Neural progenitor cell (in vitro differentiated cells): ENCODE results near the gene HMGN1. TPM values are rescaled to one million over a fixed set of nuclear protein-coding genes. Genes with fewer than 3 reads are reported as not detected.
A peak's percentile ranks its signal among the peaks of the same experiment; 100 is the strongest.

Experiments used
- DNase-seq: peaks from one replicate; pipeline ENCODE4 v3.0.0-alpha.2; 2016; ENCODE audit warnings: low spot score
- H2AFZ ChIP-seq: fragments of 200-600 bp; sonication (generic); replicated peaks from 2 replicates; pipeline ENCODE4 v1.6.1; 2016; ENCODE audit warnings: antibody characterized with exemption
- H3F3A ChIP-seq: fragments of 200-600 bp; sonication (generic); 2 replicates; pipeline ENCODE4 v1.6.1; 2016; ENCODE audit warnings: antibody characterized with exemption, low read depth
- H3K27ac ChIP-seq: fragments of 200-600 bp; sonication (generic); 2 replicates; pipeline ENCODE4 v1.5.1; 2016; ENCODE audit warnings: mild to moderate bottlenecking
- H3K27me3 ChIP-seq: fragments of 200-600 bp; sonication (generic); 2 replicates; pipeline ENCODE4 v1.6.1; 2016; ENCODE audit warnings: mild to moderate bottlenecking, moderate library complexity
- H3K36me3 ChIP-seq: fragments of 200-600 bp; sonication (generic); 2 replicates; pipeline ENCODE4 v1.5.1; 2016
- H3K4me1 ChIP-seq: fragments of 200-600 bp; sonication (generic); 2 replicates; pipeline ENCODE4 v1.6.1; 2016; ENCODE audit warnings: mixed run types
- H3K4me2 ChIP-seq: fragments of 200-600 bp; sonication (generic); 2 replicates; pipeline ENCODE4 v1.6.1; 2016
- H3K4me3 ChIP-seq: fragments of 200-600 bp; sonication (generic); 2 replicates; pipeline ENCODE4 v1.5.1; 2016
- H3K79me2 ChIP-seq: fragments of 200-600 bp; sonication (generic); 2 replicates; pipeline ENCODE4 v1.6.1; 2016; ENCODE audit warnings: low read depth
- H3K9ac ChIP-seq: fragments of 200-600 bp; sonication (generic); 2 replicates; pipeline ENCODE4 v1.6.1; 2016
- H3K9me3 ChIP-seq: fragments of 200-600 bp; sonication (generic); 2 replicates; pipeline ENCODE4 v1.5.1; 2016; ENCODE audit warnings: low read depth
- H4K20me1 ChIP-seq: fragments of 200-600 bp; sonication (generic); 2 replicates; pipeline ENCODE4 v1.6.1; 2016; ENCODE audit warnings: low read depth
- H3K27ac Mint-ChIP-seq: 3 replicates; pipeline ENCODE4 v1.8.0; 2021; ENCODE audit warnings: mixed read lengths
- H3K27me3 Mint-ChIP-seq: 2 replicates; pipeline ENCODE4 v1.8.0; 2022; ENCODE audit warnings: low read depth, mild to moderate bottlenecking, inconsistent platforms, moderate library complexity, mixed read lengths; ENCODE audit not compliant: insufficient read depth
- H3K36me3 Mint-ChIP-seq: 3 replicates; pipeline ENCODE4 v1.8.0; 2021; ENCODE audit warnings: mixed read lengths
- H3K4me1 Mint-ChIP-seq: 3 replicates; pipeline ENCODE4 v1.8.0; 2021; ENCODE audit warnings: mixed read lengths
- H3K4me3 Mint-ChIP-seq: 3 replicates; pipeline ENCODE4 v1.8.0; 2021; ENCODE audit warnings: mild to moderate bottlenecking, moderate library complexity, mixed read lengths
- H3K9me3 Mint-ChIP-seq: 3 replicates; pipeline ENCODE4 v1.8.0; 2020; ENCODE audit warnings: mixed read lengths
- CTCF ChIP-seq: fragments of 200-600 bp; sonication (generic); IDR thresholded peaks from 2 replicates; pipeline ENCODE4 v1.5.1; 2017; ENCODE audit warnings: antibody characterized with exemption, mild to moderate bottlenecking
- EZH2 ChIP-seq: fragments of 200-600 bp; sonication (generic); IDR thresholded peaks from 2 replicates; pipeline ENCODE4 v1.6.1; 2017; ENCODE audit warnings: antibody characterized with exemption, mild to moderate bottlenecking, moderate library complexity
- EZH2phosphoT487 ChIP-seq: fragments of 200-600 bp; sonication (generic); IDR thresholded peaks from 2 replicates; pipeline ENCODE4 v1.6.1; 2017; ENCODE audit warnings: antibody characterized with exemption
- total RNA-seq: library from RNA; depleted of rRNA; stranded (reverse); fragments of >200 nt; gene quantifications from 2 replicates; pipeline ENCODE4 v1.2.3, GENCODE V29; 2015; ENCODE audit warnings: low replicate concordance

Gene HMGN1
- 516 and 903 TPM in 2 replicates for total RNA-seq

GRCh38 chr21:39348355-39349210, at the start of gene HMGN1:
HMGN1 (minus strand) TSS chr21:39349088; CDS start chr21:39348917, 171 bp downstream.
- Histone ChIP-seq H2AFZ (peak within 1 kb of the TSS; percentile 97), H3K36me3 (peaks cover 28% of the 10 kb centered on the region), H3K9me3 (no peaks in the 10 kb centered on the region), H3K4me2 (peak within 1 kb of the TSS; percentile 88), H4K20me1 (peaks cover 46% of the 10 kb centered on the region), H3F3A (peaks cover 36% of the 10 kb centered on the region), H3K4me1 (peaks cover 21% of the 10 kb centered on the region), H3K27me3 (no peaks in the 10 kb centered on the region), H3K79me2 (peaks cover 48% of the 10 kb centered on the region), H3K27ac (peak within 1 kb of the TSS; percentile 99), H3K4me3 (peak within 1 kb of the TSS; percentile 92), H3K9ac (peak within 1 kb of the TSS; percentile 90)
- H3K4me1 Mint-ChIP-seq = peaks cover 34% of the 10 kb centered on the region
- peaks cover 6% of the 10 kb centered on the region for H3K9me3 Mint-ChIP-seq
- peaks cover 31% of the 10 kb centered on the region for H3K36me3 Mint-ChIP-seq
- peak within 1 kb of the TSS; percentile 93 for H3K4me3 Mint-ChIP-seq
- peak; percentile 97 for DNase-seq
- peak within 1 kb of the TSS; percentile 78 for H3K27ac Mint-ChIP-seq
- H3K27me3 Mint-ChIP-seq = peaks cover 2% of the 10 kb centered on the region
- TF ChIP-seq EZH2phosphoT487 = no peak
- TF ChIP-seq CTCF = no peak
- no peak for TF ChIP-seq EZH2

GRCh38 chr21:39397646-39398385, 48.9 kb upstream of the HMGN1 start:
- Histone ChIP-seq H3F3A (no peaks in the 10 kb centered on the region), H3K27ac (no peak overlapping the region), H3K79me2 (no peaks in the 10 kb centered on the region), H2AFZ (no peak overlapping the region), H3K4me2 (no peak overlapping the region), H3K27me3 (no peaks in the 10 kb centered on the region), H3K4me1 (peaks cover 2% of the 10 kb centered on the region), H4K20me1 (no peaks in the 10 kb centered on the region), H3K36me3 (no peaks in the 10 kb centered on the region), H3K9ac (no peak overlapping the region), H3K9me3 (no peaks in the 10 kb centered on the region), H3K4me3 (no peak overlapping the region)
- Mint-ChIP-seq H3K36me3 (peaks cover 29% of the 10 kb centered on the region), H3K27me3 (no peaks in the 10 kb centered on the region), H3K4me1 (peaks cover 11% of the 10 kb centered on the region), H3K27ac (no peak overlapping the region), H3K4me3 (no peak overlapping the region), H3K9me3 (no peaks in the 10 kb centered on the region)
- TF ChIP-seq EZH2 = no peak
- DNase-seq = no peak

GRCh38 chr21:39392981-39393380, 44.1 kb upstream of the HMGN1 start:
- TF ChIP-seq CTCF = no peak
- no peak for TF ChIP-seq EZH2
- TF ChIP-seq EZH2phosphoT487 = no peak
- Mint-ChIP-seq H3K4me3 (no peak overlapping the region), H3K9me3 (no peaks in the 10 kb centered on the region), H3K27ac (peak overlapping the region; percentile 81), H3K36me3 (peaks cover 40% of the 10 kb centered on the region), H3K27me3 (peaks cover 4% of the 10 kb centered on the region), H3K4me1 (peaks cover 55% of the 10 kb centered on the region)
- Histone ChIP-seq H3K4me1 (peaks cover 26% of the 10 kb centered on the region), H3K4me3 (no peak overlapping the region), H4K20me1 (peaks cover 23% of the 10 kb centered on the region), H3K79me2 (peaks cover 20% of the 10 kb centered on the region), H3K4me2 (no peak overlapping the region), H3K36me3 (no peaks in the 10 kb centered on the region), H3F3A (peaks cover 17% of the 10 kb centered on the region), H3K9me3 (no peaks in the 10 kb centered on the region), H3K27ac (no peak overlapping the region), H3K9ac (no peak overlapping the region), H3K27me3 (no peaks in the 10 kb centered on the region), H2AFZ (no peak overlapping the region)
- DNase-seq = no peak
